Sciatic nerve (tissue), 2 donors: Measurements from ENCODE around the gene PFN1. TPM values are rescaled to one million over a fixed set of nuclear protein-coding genes. Genes with fewer than 3 reads are reported as not detected.

Experiments used
- ATAC-seq: fragments of 200-7000 bp; cut with Tn5 transposase; one replicate; pipeline ENCODE4 v1.9.1; 2020; ENCODE audit warnings: mild to moderate bottlenecking, moderate library complexity
- DNase-seq: peaks from one replicate; pipeline ENCODE4 v3.0.0-alpha.2; 2020; ENCODE audit warnings: low spot score
- intact Hi-C: fragments of 100-400 bp; cut with DNase I; formaldehyde crosslinking; loops from one replicate; pipeline ENCODE4 v1.14.2; 2022
- microRNA-seq: library from miRNA; unstranded; fragments of <30 nt; microRNA quantifications from one replicate; pipeline ENCODE4 v1.2.0, GENCODE V29; 2020
- total RNA-seq: library from RNA; stranded (reverse); fragmentation: NEBNext Ultra II Directional; extraction: Animal tissue kit (Norgen Biotek cat#: 25700); gene quantifications from one replicate; pipeline ENCODE4 v1.2.1, GENCODE V29; 2021
- donor health status: DM: no; HTN: no; CAD: no.
- donor health status: DM: no; HTN: no; CAD: no.

PFN1 gene
- total RNA-seq, 1 donor from 2014 or later: 234 TPM

- intact Hi-C loops: no loop called here
- ATAC-seq: peak; percentile 0
- DNase-seq: peak; percentile 66
These were observed 47.2 kb downstream of the PFN1 start for GRCh38 chr17:4901108-4901647.

GRCh38 chr17:4900231-4901107 lies 47.9 kb downstream of the PFN1 start:
- intact Hi-C loops: no loop called here
- DNase-seq (peak; percentile 75), ATAC-seq (peak; percentile 64)

GRCh38 chr17:4899341-4900230 lies 48.7 kb downstream of the PFN1 start, which contains the start of gene C17orf107:
TSS of gene C17orf107 (plus strand) at chr17:4899536. CDS start at chr17:4899763, 227 bp downstream.
- ATAC-seq: peak; percentile 55
- intact Hi-C loops: no loop called here
- peak; percentile 89 for DNase-seq

GRCh38 chr17:4898927-4899326 lies 49.4 kb downstream of the PFN1 start:
- DNase-seq: no peak
- ATAC-seq: no peak
- intact Hi-C loops: no loop called here

- intact Hi-C loops: no loop called here
- no peak for ATAC-seq
- no peak for DNase-seq
These were observed 50.0 kb downstream of the PFN1 start for GRCh38 chr17:4898351-4898750.

- DNase-seq (no peak), ATAC-seq (no peak)
- intact Hi-C loops: no loop called here
These were observed 50.5 kb downstream of the PFN1 start for GRCh38 chr17:4897785-4898184.

- ATAC-seq (no peak), DNase-seq (no peak)
- intact Hi-C loops: no loop called here
These were observed 51.1 kb downstream of the PFN1 start for GRCh38 chr17:4897198-4897687.

- intact Hi-C loops: no loop called here
- ATAC-seq: no peak
- no peak for DNase-seq
These were observed 51.8 kb downstream of the PFN1 start for GRCh38 chr17:4896332-4897197.

- intact Hi-C loops: no loop called here
- no peak for ATAC-seq
- DNase-seq: no peak
These were observed 52.5 kb downstream of the PFN1 start for GRCh38 chr17:4895657-4896331.

Small RNA genes within 50 kb of the gene (microRNA-seq; reads per million reads assigned to microRNA genes)
- gene MIR6864: not detected
- not detected for gene MIR6865

Other genes starting within 250 kb of the PFN1 start
- 40.9 TPM for gene PELP1, start 244.4 kb downstream of the PFN1 start, total RNA-seq
- gene ARRB2, start 237.9 kb downstream of the PFN1 start, total RNA-seq: 107 TPM
- gene MED11, start 217.1 kb downstream of the PFN1 start, total RNA-seq: 14.3 TPM
- 3.3 TPM for gene ZMYND15, start 208.7 kb downstream of the PFN1 start, total RNA-seq
- 30.3 TPM for gene CXCL16, start 208.6 kb downstream of the PFN1 start, total RNA-seq
- gene TM4SF5, start 176.6 kb downstream of the PFN1 start, total RNA-seq: not detected
- 5.4 TPM for gene VMO1, start 162.2 kb downstream of the PFN1 start, total RNA-seq
- not detected for gene GLTPD2, start 159.6 kb downstream of the PFN1 start, total RNA-seq
- gene PSMB6, start 152.4 kb downstream of the PFN1 start, total RNA-seq: 70.7 TPM
- 47.0 TPM for gene PLD2, start 141.4 kb downstream of the PFN1 start, total RNA-seq
- gene MINK1, start 115.2 kb downstream of the PFN1 start, total RNA-seq: 95.0 TPM
- gene C17orf107, start 49.0 kb downstream of the PFN1 start, total RNA-seq: 2.4 TPM
- gene CHRNE, start 45.4 kb downstream of the PFN1 start, total RNA-seq: 2.3 TPM
- not detected for gene GP1BA, start 16.3 kb downstream of the PFN1 start, total RNA-seq
- gene SLC25A11, start 8.5 kb downstream of the PFN1 start, total RNA-seq: 28.3 TPM
- gene RNF167, start 8.3 kb downstream of the PFN1 start, total RNA-seq: 76.5 TPM
- gene ENO3, start 2.6 kb upstream of the PFN1 start, total RNA-seq: 5.1 TPM
- gene SPAG7, start 19.3 kb upstream of the PFN1 start, total RNA-seq: 50.8 TPM
- 62.9 TPM for gene CAMTA2, start 39.1 kb upstream of the PFN1 start, total RNA-seq
- gene INCA1, start 49.0 kb upstream of the PFN1 start, total RNA-seq: 1.6 TPM
- 143 TPM for gene KIF1C, start 49.4 kb upstream of the PFN1 start, total RNA-seq
- not detected for gene SLC52A1, start 86.9 kb upstream of the PFN1 start, total RNA-seq
- gene ZFP3, start 129.9 kb upstream of the PFN1 start, total RNA-seq: 6.6 TPM
- gene ZNF232, start 163.3 kb upstream of the PFN1 start, total RNA-seq: 10.0 TPM
- gene USP6, start 167.5 kb upstream of the PFN1 start, total RNA-seq: 0.31 TPM
- 16.5 TPM for gene ZNF594, start 243.3 kb upstream of the PFN1 start, total RNA-seq